Measurements from ENCODE around the gene MAPK7.

MAPK7 gene

GRCh38 chr17:19364699-19365498 lies 13.4 kb upstream of the MAPK7 start:
- peak; percentile 51 for DNase-seq

DNA sequence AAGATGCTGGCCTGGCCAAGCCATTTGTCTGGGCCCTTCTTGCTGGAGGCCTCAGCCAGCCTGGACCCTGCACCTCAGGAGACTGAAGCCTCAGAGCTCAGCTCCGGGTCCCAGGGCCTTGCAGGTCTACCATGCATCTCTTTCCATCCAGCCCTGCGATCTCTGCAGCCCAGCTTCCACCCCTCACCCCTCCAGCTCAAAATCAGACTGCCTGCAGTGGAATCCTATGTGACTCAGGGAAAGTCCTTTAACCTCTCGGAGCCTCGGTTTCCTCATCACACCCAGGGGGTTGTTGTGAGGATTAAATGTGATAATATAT lies 12.8 kb upstream of the MAPK7 start:
- DNase-seq = no peak

DNA sequence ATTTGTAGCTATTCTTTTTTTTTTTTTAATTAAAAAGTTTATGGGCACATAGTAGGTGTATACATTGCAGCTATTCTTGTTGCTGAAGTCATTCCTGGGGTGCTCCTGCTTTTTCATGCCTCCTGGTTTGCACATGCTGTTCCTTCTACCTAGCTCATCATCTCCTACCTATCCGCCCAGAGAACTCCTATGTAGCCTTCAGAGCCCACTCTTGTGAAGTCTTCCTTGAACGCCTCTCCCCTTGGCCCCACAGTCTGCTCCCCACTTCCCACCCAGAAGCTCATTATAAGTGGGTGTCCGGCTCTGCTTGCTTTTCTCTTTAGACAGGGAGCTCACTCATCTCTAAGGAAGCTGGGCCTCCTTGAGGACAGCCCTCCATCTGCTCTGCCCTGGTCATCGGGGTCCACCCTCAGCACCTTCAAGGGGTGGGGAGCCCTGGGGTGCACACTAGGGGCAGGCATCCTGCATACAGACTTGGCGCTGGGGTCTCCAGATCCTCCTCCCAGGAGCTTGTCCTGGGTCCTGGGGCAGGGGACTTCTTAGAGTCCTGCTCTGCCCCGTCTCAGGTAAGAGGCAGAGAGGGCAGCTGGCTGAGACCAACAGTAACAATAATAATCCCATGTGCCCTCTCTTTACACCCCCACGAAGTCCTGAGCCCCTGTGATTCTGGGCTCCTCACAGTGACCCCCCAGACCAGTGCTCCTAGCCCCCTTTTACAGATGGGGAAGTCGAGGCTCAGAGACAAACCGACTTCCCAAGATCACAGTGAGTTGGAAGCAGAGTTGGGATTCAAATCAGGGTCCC lies 12.3 kb upstream of the MAPK7 start:
- DNase-seq = no peak

DNA sequence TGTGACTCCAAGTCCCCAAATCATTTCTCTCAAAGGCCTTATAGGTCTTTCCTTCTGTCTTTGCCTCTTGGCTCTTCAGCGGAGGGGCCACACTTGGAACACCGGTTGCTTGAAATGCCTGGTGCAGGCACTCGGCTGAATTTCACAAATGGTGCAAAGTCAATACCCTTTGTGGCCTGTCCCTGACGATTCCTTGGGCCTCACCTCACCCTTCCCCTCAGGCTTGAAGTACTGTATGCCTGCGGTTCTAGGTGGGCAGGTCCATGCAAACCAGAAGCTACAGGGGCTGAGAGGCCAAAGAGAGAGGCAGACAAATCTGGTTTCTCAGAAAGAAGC lies 11.7 kb upstream of the MAPK7 start:
- DNase-seq = no peak

GRCh38 chr17:19368229-19368628 lies 10.1 kb upstream of the MAPK7 start:
- DNase-seq = no peak

DNA sequence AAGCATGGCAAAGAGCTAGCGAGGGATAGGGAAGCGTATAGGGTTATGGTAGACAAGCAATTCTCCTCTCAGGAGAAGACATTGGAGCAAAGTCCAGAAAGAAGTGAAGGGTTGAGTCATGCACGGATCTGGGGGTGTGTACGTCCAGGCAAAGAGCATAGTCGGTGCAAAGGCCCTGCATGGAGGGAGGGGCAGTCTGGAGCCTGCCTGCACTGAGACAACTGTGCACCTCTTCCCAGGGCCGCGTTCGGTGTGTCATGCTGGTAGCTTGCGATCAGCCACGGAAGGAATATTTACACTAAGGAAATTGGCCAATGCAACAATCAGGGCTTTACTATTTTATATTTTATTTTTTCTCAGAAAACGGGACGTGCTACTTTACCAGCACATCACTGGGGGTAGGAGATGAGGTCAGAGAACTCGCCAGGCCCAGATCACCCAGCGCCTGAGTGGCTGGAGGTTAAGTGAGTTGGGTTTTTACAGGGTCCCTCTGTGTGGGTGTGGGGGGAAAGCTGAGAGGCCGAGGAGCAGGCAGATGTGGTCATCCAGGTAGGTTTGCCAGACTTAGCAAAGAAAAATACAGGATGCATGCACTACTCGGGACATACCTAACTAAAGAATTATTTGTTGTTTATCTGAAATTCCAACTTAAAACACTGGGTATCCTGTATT lies 9.1 kb upstream of the MAPK7 start:
- DNase-seq = no peak

GRCh38 chr17:19369846-19370492 lies 8.3 kb upstream of the MAPK7 start:
- no peak for DNase-seq

GRCh38 chr17:19370493-19370960 lies 7.8 kb upstream of the MAPK7 start:
- no peak for DNase-seq

- DNase-seq = no peak
Observed at GRCh38 chr17:19371259-19372010, 6.9 kb upstream of the MAPK7 start.

DNA sequence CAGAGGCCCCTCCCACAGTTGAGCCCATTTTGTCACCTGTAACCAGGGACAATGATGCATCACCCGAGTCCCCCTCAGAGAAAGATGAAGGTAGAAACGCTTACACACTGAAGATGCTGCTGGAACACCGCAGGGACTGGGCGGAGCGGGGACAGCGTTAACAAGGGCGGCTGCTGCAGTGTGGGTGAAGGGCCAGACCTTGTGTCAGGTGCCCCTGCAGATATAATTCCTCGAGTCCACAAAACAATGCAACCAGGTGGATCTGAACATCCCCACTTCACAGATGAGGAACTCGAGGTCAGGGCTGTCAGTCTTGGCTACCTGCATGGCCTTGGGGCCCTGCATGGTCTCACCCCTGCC lies 6.3 kb upstream of the MAPK7 start:
- DNase-seq = no peak

DNA sequence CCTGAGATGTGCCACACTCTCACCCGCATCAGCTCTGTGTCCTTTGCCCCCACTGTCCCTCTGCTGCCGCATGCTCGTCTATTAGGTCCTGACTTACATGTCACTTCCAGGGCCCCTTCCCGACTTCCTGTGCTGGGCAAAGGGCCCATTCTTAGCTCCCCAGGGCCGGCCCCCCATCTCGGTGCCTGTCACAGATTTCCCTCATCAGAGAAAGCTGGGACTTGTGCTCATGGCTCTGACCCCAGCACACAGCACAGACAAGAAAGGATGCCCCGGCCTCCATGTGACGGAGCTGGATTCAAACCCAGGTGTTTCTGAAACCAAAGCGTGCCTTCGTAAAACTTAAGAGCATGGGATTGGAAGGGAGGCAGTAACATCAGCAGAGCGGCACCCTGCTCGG lies 5.9 kb upstream of the MAPK7 start:
- no peak for DNase-seq

GRCh38 chr17:19372866-19373504 lies 5.3 kb upstream of the MAPK7 start:
- DNase-seq = no peak

- DNase-seq = no peak
Observed at GRCh38 chr17:19374136-19374535, 4.2 kb upstream of the MAPK7 start.

- no peak for DNase-seq
Observed at GRCh38 chr17:19375732-19376131, 2.6 kb upstream of the MAPK7 start.

DNA sequence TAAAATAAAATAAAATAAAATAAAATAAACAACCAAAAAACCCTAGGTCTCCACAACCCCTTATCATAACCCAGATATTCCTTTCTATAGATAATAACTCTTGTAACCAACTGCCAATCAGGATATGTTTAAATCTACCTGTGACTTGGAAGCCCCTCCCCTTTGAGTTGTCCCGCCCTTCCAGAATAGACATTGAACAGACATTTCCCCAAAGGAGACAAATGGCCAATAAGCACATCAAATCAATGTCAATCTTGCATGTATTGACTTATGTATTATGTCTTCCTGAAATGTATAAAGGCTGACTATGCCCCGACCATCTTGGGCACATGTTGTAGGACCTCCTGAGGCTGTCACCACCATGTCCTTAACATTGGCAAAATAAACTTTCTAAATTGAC lies 1.5 kb upstream of the MAPK7 start:
- no peak for DNase-seq

GRCh38 chr17:19377602-19378415 lies 489 bp upstream of the MAPK7 start:
- peak; percentile 100 for DNase-seq

DNA sequence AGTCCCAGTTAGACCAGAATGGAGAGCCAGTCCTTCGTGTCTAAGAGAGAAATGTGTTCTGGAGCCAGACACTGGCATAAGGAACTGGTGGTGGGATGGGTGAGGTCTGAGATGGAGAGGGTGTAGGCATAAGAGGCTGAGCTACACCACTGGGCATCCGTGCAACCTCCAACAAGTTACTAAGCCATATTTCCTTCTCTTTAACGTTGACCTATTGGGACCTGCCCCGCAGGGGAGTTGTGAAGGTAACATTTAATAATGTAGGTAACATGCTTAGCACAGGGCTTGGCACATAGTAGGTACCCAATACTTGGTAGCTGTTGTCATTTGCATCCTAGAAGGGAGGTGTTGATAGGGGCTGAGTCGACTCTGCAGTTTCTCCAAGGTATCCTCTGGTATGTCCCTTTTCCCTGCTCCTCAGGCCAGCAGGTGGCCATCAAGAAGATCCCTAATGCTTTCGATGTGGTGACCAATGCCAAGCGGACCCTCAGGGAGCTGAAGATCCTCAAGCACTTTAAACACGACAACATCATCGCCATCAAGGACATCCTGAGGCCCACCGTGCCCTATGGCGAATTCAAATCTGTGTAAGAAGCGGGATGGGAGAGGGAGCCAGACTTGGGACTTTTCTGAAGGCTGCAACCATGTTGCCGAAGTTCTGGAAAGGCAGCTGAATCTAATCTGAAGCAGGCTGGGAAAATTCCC lies 1.2 kb downstream of the MAPK7 start:
- DNase-seq = no peak

GRCh38 chr17:19380481-19381301 lies 2.4 kb downstream of the MAPK7 start:
- DNase-seq = no peak

- no peak for DNase-seq
Observed at GRCh38 chr17:19381361-19381740, 3.1 kb downstream of the MAPK7 start.
